ENCODE measurements around the gene REXO5.

DNA sequence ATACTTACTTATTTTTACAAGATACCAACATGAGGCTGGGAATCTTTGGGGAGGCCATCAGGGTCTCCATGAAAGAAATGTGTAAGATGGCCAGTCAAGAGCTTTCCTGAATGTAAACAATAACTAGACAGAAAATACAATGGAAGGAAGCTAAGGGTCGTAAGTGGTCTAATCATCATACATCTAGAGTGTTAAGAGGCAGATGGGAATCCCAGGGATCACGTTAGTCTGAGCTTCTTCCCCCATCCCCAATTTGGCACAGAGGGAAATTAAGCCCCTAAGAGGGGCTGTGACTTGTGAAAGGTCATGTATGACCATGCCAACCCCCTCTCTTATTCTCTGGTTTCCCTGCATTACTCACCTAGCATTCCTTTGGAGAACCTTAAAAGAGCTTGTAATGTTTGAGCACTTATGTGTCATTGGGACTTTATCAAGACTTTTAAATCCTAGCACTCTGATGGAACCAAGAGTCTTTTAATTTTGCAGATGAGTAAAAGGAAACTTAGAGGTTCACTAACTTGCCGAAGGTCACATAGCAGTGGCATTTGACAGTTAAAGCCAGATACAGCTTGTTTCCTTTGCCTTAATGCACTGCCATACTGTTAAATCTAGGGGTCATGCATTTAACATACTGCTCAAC, 47.8 kb downstream of the REXO5 start:
- no peak for TF ChIP-seq POLR2A (IDR thresholded peaks at IDR 0.05)
- TF ChIP-seq, protein P1, sequence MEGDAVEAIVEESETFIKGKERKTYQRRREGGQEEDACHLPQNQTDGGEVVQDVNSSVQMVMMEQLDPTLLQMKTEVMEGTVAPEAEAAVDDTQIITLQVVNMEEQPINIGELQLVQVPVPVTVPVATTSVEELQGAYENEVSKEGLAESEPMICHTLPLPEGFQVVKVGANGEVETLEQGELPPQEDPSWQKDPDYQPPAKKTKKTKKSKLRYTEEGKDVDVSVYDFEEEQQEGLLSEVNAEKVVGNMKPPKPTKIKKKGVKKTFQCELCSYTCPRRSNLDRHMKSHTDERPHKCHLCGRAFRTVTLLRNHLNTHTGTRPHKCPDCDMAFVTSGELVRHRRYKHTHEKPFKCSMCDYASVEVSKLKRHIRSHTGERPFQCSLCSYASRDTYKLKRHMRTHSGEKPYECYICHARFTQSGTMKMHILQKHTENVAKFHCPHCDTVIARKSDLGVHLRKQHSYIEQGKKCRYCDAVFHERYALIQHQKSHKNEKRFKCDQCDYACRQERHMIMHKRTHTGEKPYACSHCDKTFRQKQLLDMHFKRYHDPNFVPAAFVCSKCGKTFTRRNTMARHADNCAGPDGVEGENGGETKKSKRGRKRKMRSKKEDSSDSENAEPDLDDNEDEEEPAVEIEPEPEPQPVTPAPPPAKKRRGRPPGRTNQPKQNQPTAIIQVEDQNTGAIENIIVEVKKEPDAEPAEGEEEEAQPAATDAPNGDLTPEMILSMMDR (IDR thresholded peaks at IDR 0.05), result no peak

All from ovary (tissue), 3 donors.